GM06990 (cell line): Measurements from ENCODE around the gene ERCC4.

Source experiments
- DNase-seq: peaks from one replicate; pipeline ENCODE4 v3.0.0-alpha.2; 2011; ENCODE audit not compliant: insufficient read length; ENCODE audit errors: extremely low read depth
- H3K27me3 ChIP-seq: replicated peaks from 2 replicates; pipeline ENCODE4 v1.6.0; 2011; ENCODE audit warnings: low read length; ENCODE audit not compliant: control insufficient read depth, insufficient read depth
- H3K36me3 ChIP-seq: 2 replicates; pipeline ENCODE4 v1.5.1; 2011; ENCODE audit warnings: low read length; ENCODE audit not compliant: control insufficient read depth, insufficient read depth
- H3K4me3 ChIP-seq: replicated peaks from 2 replicates; pipeline ENCODE4 v1.5.1; 2011; ENCODE audit warnings: low read depth, mild to moderate bottlenecking, control low read depth, low read length
- TF ChIP-seq, protein P1 (sequence below): IDR thresholded peaks from 2 replicates; pipeline ENCODE4 v1.5.1; 2011; ENCODE audit warnings: low read length, control low read depth, mild to moderate bottlenecking, inconsistent platforms; ENCODE audit not compliant: insufficient read depth, poor library complexity, severe bottlenecking

The ERCC4 gene

GRCh38 chr16:13950821-13951547 lies 31.0 kb downstream of the ERCC4 start:
- DNase-seq = no peak
- TF ChIP-seq, protein P1, sequence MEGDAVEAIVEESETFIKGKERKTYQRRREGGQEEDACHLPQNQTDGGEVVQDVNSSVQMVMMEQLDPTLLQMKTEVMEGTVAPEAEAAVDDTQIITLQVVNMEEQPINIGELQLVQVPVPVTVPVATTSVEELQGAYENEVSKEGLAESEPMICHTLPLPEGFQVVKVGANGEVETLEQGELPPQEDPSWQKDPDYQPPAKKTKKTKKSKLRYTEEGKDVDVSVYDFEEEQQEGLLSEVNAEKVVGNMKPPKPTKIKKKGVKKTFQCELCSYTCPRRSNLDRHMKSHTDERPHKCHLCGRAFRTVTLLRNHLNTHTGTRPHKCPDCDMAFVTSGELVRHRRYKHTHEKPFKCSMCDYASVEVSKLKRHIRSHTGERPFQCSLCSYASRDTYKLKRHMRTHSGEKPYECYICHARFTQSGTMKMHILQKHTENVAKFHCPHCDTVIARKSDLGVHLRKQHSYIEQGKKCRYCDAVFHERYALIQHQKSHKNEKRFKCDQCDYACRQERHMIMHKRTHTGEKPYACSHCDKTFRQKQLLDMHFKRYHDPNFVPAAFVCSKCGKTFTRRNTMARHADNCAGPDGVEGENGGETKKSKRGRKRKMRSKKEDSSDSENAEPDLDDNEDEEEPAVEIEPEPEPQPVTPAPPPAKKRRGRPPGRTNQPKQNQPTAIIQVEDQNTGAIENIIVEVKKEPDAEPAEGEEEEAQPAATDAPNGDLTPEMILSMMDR = no peak
- Histone ChIP-seq H3K36me3 (peaks cover 3% of the 10 kb centered on the region), H3K4me3 (no peak overlapping the region), H3K27me3 (no peaks in the 10 kb centered on the region)

GRCh38 chr16:13951611-13952010 lies 31.7 kb downstream of the ERCC4 start:
- no peak for DNase-seq

GRCh38 chr16:13953501-13953900 lies 33.5 kb downstream of the ERCC4 start:
- TF ChIP-seq, protein P1 = no peak
- no peaks in the 10 kb centered on the region for H3K27me3 ChIP-seq

More at GRCh38 chr16:13951611-13952010, 31.7 kb downstream of the ERCC4 start:
- H3K27me3 ChIP-seq = no peaks in the 10 kb centered on the region
- TF ChIP-seq, protein P1 = no peak
- peaks cover 2% of the 10 kb centered on the region; the same call in 1 of the 2 replicates for H3K36me3 ChIP-seq
- H3K4me3 ChIP-seq = no peak overlapping the region

GRCh38 chr16:13956635-13957196 lies 36.8 kb downstream of the ERCC4 start:
- peak; percentile 10 for DNase-seq
- Histone ChIP-seq H3K27me3 (no peaks in the 10 kb centered on the region), H3K4me3 (peak overlapping the region; percentile 16), H3K36me3 (no peaks in the 10 kb centered on the region)
- TF ChIP-seq, protein P1 = no peak

More at GRCh38 chr16:13953501-13953900, 33.5 kb downstream of the ERCC4 start:
- DNase-seq = no peak
- H3K4me3 ChIP-seq = no peak overlapping the region
- H3K36me3 ChIP-seq = no peaks in the 10 kb centered on the region

GRCh38 chr16:13957197-13958078 lies 37.5 kb downstream of the ERCC4 start:
- TF ChIP-seq, protein P1 = no peak
- Histone ChIP-seq H3K27me3 (no peaks in the 10 kb centered on the region), H3K36me3 (no peaks in the 10 kb centered on the region), H3K4me3 (peak overlapping the region; percentile 16)
- DNase-seq = peak; percentile 61
